ENCODE results near the gene U2AF2.

- TF ChIP-seq CTCF (IDR thresholded peaks at IDR 0.05; ENCODE audit: control extremely low read depth in 1 of 3, insufficient read depth in 1 of 3, low read depth in 1 of 3, low read length in 3 of 3) (no peak), EZH2 (IDR thresholded peaks at IDR 0.05; ENCODE audit: low read depth, low read length, severe bottlenecking) (no peak), ZNF274 (IDR thresholded peaks at IDR 0.05; ENCODE audit: borderline replicate concordance, extremely low read depth, low read length) (no peak)
Observed at GRCh38 chr19:55689411-55690108, 34.7 kb downstream of the U2AF2 start.

Data from H1 (cell line).